GM15510 (cell line): ENCODE measurements around the gene ST6GALNAC4.

Source experiments
- POLR2A ChIP-seq: IDR thresholded peaks from 3 replicates; pipeline ENCODE4 v1.6.1; 2011; ENCODE audit warnings: borderline replicate concordance; ENCODE audit not compliant: insufficient read length; ENCODE audit errors: extremely low read depth

ST6GALNAC4 gene

DNA sequence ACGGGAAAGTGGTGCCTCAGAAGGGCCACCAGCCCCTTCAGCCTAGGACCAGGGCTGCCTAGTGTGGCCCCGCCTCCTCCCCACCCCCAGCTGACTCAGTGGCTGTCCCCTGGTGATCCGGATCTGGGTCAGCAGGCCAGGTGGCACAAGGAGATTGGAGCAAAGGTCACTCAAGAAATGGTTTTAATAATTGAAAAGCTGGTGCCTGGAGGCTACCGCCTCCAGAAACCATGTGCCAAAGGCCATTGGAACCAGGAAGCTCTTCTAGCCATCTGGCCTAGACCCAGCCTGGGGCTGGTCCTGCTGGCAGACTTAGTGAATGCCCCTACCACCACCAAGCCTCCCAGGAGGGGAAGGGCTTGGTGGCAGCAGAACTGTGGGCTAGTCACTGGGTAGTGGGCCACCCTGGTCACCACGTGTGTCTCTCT, 1.5 kb downstream of the ST6GALNAC4 start:
- no peak for TF ChIP-seq POLR2A

DNA sequence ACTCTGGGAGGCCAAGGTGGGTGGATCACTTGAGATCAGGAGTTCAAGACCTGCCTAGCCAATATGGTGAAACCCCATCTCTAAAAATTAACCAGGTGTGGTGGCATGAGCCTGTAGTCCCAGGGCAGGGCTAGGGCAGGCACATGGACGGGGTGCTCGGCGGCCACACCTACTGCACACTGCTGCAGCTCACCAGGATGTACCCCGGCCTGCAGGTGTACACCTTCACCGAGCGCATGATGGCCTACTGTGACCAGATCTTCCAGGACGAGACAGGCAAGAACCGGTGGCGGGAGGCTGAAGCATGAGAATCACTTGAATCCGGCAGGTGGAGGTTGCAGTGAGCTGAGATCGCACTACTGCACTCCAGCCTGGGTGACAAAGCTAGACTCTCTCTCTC, 3.2 kb downstream of the ST6GALNAC4 start:
- TF ChIP-seq POLR2A = no peak

- no peak for TF ChIP-seq POLR2A
Measured at GRCh38 chr9:127912882-127913281, 4.0 kb downstream of the ST6GALNAC4 start.

DNA sequence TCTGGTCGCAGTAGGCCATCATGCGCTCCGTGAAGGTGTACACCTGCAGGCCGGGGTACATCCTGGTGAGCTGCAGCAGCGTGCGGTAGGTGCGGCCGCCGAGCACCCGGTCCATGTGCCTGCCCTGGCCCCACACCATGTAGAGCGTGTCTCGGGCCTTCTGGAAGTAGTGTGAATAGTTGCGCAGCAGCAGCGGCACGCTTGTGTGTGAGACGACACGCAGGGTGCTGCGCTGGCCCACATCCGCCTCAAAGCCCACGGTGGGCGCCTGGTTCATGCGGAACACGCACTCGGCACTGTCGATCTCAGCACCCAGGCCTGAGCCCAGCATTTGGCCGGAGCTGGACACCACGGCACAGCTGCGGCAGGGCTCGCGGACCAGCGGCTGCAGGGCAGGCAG, 4.5 kb downstream of the ST6GALNAC4 start:
- no peak for TF ChIP-seq POLR2A

DNA sequence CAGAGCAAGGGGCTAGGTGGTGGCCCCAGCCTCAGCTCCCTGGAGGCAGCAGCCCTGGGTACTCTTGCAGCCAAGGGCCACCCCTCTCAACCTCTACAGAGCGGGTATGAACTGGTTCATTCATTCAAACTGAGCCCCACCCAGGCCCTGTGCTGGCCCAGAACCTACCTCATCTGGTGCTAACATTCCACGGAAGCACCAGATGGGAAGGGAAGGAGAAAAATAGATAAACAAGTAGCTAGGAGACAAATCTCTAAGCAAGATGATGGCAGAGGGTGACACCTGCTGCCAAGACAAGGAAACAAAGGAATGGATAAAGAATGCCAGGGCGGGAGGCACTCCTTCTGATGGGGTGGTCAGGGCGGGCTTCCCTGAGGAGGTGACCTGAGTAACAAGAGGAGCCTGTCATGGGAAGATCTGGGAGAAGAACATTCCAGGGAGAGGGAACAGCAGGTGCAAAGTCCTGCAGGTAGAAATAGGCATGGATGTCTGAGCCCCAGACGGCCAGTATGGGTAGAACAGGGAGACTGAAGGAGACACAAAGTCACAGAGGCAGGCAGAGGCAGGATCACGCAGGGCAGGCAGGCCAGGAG, 6.1 kb downstream of the ST6GALNAC4 start:
- no peak for TF ChIP-seq POLR2A

DNA sequence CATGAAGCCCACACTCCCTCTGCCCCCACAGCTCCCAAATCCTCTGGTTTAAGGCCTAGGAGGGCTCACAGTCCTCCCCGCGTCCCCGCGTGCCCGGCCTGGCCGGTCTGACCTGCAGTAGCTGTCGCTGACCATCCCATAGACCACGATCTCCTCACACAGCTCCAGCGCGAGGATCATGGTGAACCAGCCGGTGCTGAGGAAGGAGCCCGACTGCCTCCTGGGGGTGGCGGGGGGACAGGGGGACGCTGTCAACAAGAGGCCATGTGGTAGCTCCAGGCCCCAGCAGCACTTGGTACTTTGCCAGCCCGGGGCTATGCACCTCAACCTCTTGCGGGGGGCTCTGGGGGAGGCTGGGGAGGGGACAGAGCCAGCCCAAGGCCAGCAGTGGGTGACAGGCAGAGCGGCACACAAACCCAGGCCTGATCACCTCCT, 7.0 kb downstream of the ST6GALNAC4 start:
- TF ChIP-seq POLR2A = no peak

DNA sequence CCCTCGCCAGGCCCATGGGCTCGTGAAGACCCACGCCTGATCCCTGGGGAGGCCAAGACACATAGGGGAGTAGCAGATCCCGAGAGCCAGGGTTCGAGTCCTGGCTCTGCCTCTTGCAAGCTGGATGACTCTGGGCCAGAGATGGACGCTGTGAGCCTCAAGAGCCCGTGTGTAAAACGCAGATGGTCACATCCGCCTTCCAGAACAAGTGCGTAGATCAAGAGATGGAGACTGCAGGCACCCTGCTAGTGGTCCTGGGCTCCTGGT, 8.2 kb downstream of the ST6GALNAC4 start:
- no peak for TF ChIP-seq POLR2A

DNA sequence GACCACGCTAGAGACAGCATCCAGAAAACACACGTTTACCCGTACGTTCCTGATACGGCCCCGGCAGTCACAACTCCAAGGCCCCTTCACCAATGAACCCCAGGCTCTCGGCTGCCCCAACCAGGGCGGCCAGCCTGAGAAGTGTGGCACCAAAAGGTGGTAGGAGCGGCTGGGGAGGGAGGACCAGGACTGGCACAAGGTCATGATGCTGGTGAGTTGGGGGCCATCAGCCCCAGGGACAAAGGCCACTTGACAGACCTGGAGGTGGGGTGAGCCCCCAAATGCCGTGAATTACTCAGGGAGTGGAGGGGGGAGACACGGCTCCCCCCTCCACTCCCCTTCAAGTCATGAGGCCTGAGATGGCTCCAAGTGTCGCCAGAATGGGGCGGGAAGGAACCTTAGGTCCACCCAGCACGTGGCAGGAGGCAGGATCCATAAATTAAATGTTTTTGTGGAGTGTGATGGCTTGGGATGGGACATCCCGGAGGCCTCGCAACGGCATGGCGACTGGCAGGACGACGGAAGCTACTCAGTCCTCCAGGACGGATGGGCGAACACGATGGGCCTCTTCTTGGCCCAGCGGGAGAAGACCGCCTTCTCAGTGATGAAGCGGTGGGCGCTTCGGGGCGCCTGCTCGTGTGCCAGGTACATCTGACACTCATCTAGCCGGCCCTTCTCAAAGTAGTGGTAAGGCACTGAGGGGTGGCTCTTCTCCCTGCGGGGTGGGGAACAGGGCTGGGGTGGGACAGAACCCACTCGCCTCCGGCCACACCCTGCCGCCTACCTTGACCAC, 8.8 kb downstream of the ST6GALNAC4 start:
- TF ChIP-seq POLR2A = no peak

- no peak for TF ChIP-seq POLR2A
Measured at GRCh38 chr9:127905788-127906191, 11.1 kb downstream of the ST6GALNAC4 start.

DNA sequence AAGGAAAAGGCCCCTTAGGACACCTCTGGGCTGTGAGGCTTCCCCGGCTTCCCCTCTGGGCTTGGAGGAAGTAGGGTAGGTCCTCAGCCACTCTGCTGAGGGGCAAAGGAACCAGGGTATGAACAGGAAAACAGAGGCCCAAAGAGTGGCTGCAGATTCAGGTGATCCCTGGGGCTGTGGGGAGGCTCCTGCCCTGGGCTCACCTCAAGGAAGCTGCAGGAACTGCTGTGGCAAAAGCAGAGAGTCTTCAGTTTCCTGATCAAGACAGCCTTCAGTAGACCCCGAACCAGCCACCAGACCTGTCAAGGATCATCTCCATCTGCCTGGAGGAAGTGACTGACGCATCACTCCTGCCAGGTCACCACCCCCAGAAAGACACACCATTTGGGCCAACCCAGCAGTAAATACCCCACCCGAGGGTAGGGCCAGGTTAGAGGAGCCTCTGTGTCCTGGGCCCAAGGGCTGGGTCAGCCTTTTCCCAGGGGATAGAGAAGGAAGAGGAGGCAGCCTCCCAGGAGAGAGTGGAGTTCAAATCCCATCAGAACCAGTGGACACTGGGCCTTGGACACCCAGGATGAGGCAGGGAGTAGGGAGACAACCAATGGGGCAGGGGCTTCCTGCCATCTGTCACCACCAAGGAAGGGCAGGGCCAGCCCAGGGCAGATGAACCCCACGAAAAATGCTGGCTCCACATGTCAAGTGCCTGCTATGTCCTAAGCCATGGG, 11.7 kb downstream of the ST6GALNAC4 start:
- peak; percentile 29 for TF ChIP-seq POLR2A

GRCh38 chr9:127904561-127905003, 12.3 kb downstream of the ST6GALNAC4 start:
- no peak for TF ChIP-seq POLR2A

- TF ChIP-seq POLR2A = peak; percentile 47
Measured at GRCh38 chr9:127903557-127904475, 13.0 kb downstream of the ST6GALNAC4 start.

- TF ChIP-seq POLR2A = peak; percentile 70
Measured at GRCh38 chr9:127899128-127899943, 17.5 kb downstream of the ST6GALNAC4 start, which contains the start of gene ST6GALNAC6. Gene ST6GALNAC6, minus strand, starts transcription at chr9:127899603. Its CDS starts 1,622 bp downstream, at chr9:127897981.

- no peak for TF ChIP-seq POLR2A
Measured at GRCh38 chr9:127898433-127899127, 18.3 kb downstream of the ST6GALNAC4 start.

- no peak for TF ChIP-seq POLR2A
Measured at GRCh38 chr9:127897193-127897692, 19.6 kb downstream of the ST6GALNAC4 start.
